ENCODE measurements around the gene ASB10. TPM values are rescaled to one million over a fixed set of nuclear protein-coding genes. Genes with fewer than 3 reads are reported as not detected.

ASB10 gene
- total RNA-seq, 1 donor from 2014 or later = not detected

GRCh38 chr7:151211155-151211772 lies 24.2 kb upstream of the ASB10 start:
- no peak overlapping the region for H3K27ac Mint-ChIP-seq (ENCODE audit: unreplicated experiment)
- DNase-seq (ENCODE audit: low spot score) = no peak
- peaks cover 23% of the 10 kb centered on the region for H3K36me3 Mint-ChIP-seq (ENCODE audit: low read depth)
- H3K4me3 Mint-ChIP-seq (ENCODE audit: unreplicated experiment) = no peak overlapping the region
- H3K27me3 Mint-ChIP-seq (ENCODE audit: low read depth) = peaks cover 5% of the 10 kb centered on the region
- no peaks in the 10 kb centered on the region for H3K9me3 Mint-ChIP-seq (ENCODE audit: low read depth)
- H3K4me1 Mint-ChIP-seq (ENCODE audit: low read depth) = no peaks in the 10 kb centered on the region
- TF ChIP-seq CTCF (IDR thresholded peaks at IDR 0.05) = no peak

- Mint-ChIP-seq H3K4me1 (ENCODE audit: low read depth) (no peaks in the 10 kb centered on the region), H3K4me3 (ENCODE audit: unreplicated experiment) (no peak within 1 kb of the TSS), H3K9me3 (ENCODE audit: low read depth) (no peaks in the 10 kb centered on the region), H3K27ac (ENCODE audit: unreplicated experiment) (no peak within 1 kb of the TSS), H3K36me3 (ENCODE audit: low read depth) (peaks cover 19% of the 10 kb centered on the region), H3K27me3 (ENCODE audit: low read depth) (peaks cover 11% of the 10 kb centered on the region)
- TF ChIP-seq CTCF (IDR thresholded peaks at IDR 0.05) = no peak
- no peak for DNase-seq (ENCODE audit: low spot score)
Observed at GRCh38 chr7:151210087-151210854, 23.2 kb upstream of the ASB10 start, which contains the start of gene H2BK1. H2BK1 (minus strand) TSS chr7:151210488; CDS start chr7:151210318, 170 bp downstream.

- Mint-ChIP-seq H3K27ac (ENCODE audit: unreplicated experiment) (no peak overlapping the region), H3K4me3 (ENCODE audit: unreplicated experiment) (no peak overlapping the region), H3K36me3 (ENCODE audit: low read depth) (peaks cover 13% of the 10 kb centered on the region), H3K9me3 (ENCODE audit: low read depth) (no peaks in the 10 kb centered on the region), H3K4me1 (ENCODE audit: low read depth) (no peaks in the 10 kb centered on the region), H3K27me3 (ENCODE audit: low read depth) (peaks cover 16% of the 10 kb centered on the region)
- TF ChIP-seq CTCF (IDR thresholded peaks at IDR 0.05) = no peak
- no peak for DNase-seq (ENCODE audit: low spot score)
Observed at GRCh38 chr7:151209588-151209987, 22.5 kb upstream of the ASB10 start.

GRCh38 chr7:151208253-151208862 lies 21.3 kb upstream of the ASB10 start:
- H3K27ac Mint-ChIP-seq (ENCODE audit: unreplicated experiment) = no peak overlapping the region
- H3K27me3 Mint-ChIP-seq (ENCODE audit: low read depth) = peaks cover 21% of the 10 kb centered on the region
- TF ChIP-seq CTCF (IDR thresholded peaks at IDR 0.05) = no peak
- H3K36me3 Mint-ChIP-seq (ENCODE audit: low read depth) = peaks cover 7% of the 10 kb centered on the region
- H3K4me3 Mint-ChIP-seq (ENCODE audit: unreplicated experiment) = no peak overlapping the region
- H3K9me3 Mint-ChIP-seq (ENCODE audit: low read depth) = no peaks in the 10 kb centered on the region
- no peaks in the 10 kb centered on the region for H3K4me1 Mint-ChIP-seq (ENCODE audit: low read depth)
- DNase-seq (ENCODE audit: low spot score) = no peak

GRCh38 chr7:151207804-151208203 lies 20.8 kb upstream of the ASB10 start:
- H3K27ac Mint-ChIP-seq (ENCODE audit: unreplicated experiment) = no peak overlapping the region
- no peaks in the 10 kb centered on the region for H3K4me1 Mint-ChIP-seq (ENCODE audit: low read depth)
- peaks cover 2% of the 10 kb centered on the region for H3K36me3 Mint-ChIP-seq (ENCODE audit: low read depth)
- H3K4me3 Mint-ChIP-seq (ENCODE audit: unreplicated experiment) = no peak overlapping the region
- H3K9me3 Mint-ChIP-seq (ENCODE audit: low read depth) = no peaks in the 10 kb centered on the region
- H3K27me3 Mint-ChIP-seq (ENCODE audit: low read depth) = peaks cover 26% of the 10 kb centered on the region
- TF ChIP-seq CTCF (IDR thresholded peaks at IDR 0.05) = no peak
- DNase-seq (ENCODE audit: low spot score) = no peak

All from chondrocyte (in vitro differentiated cells).